ENCODE results near the gene DNMBP.
"Not testable (repeated sequence)": the region's sequence is repeated elsewhere in the genome, so short reads cannot be mapped to it uniquely, and the experiment has no call there.

Gene DNMBP

GRCh38 chr10:99906470-99906869, 103.3 kb downstream of the DNMBP start:
- DNase-seq, result no peak

- no peak for DNase-seq
These were observed 103.8 kb downstream of the DNMBP start for GRCh38 chr10:99905971-99906370.

- DNase-seq, result no peak
These were observed 113.9 kb downstream of the DNMBP start for GRCh38 chr10:99895867-99896266.

GRCh38 chr10:99895066-99895465, 114.7 kb downstream of the DNMBP start:
- DNase-seq, result not testable (repeated sequence)

GRCh38 chr10:99894613-99895012, 115.1 kb downstream of the DNMBP start:
- no peak for DNase-seq

GRCh38 chr10:99888622-99889021, 121.1 kb downstream of the DNMBP start:
- DNase-seq, result no peak

- no peak for DNase-seq
These were observed 126.2 kb downstream of the DNMBP start for GRCh38 chr10:99883523-99883922.

- no peak for DNase-seq
These were observed 128.4 kb downstream of the DNMBP start for GRCh38 chr10:99881371-99881770.

- no peak for DNase-seq
These were observed 129.5 kb downstream of the DNMBP start for GRCh38 chr10:99880080-99880835.

- DNase-seq, result no peak
These were observed 134.3 kb downstream of the DNMBP start for GRCh38 chr10:99875473-99875872.

- DNase-seq, result no peak
These were observed 135.2 kb downstream of the DNMBP start for GRCh38 chr10:99874341-99875085.

GRCh38 chr10:99873846-99874245, 135.9 kb downstream of the DNMBP start:
- no peak for DNase-seq

- no peak for DNase-seq
These were observed 137.2 kb downstream of the DNMBP start for GRCh38 chr10:99872367-99873162.

- no peak for DNase-seq
These were observed 139.5 kb downstream of the DNMBP start for GRCh38 chr10:99870123-99870730.

GRCh38 chr10:99869581-99870122, 140.1 kb downstream of the DNMBP start:
- no peak for DNase-seq

GRCh38 chr10:99867250-99867649, 142.5 kb downstream of the DNMBP start:
- DNase-seq, result not testable (repeated sequence)

- DNase-seq, result not testable (repeated sequence)
These were observed 146.1 kb downstream of the DNMBP start for GRCh38 chr10:99863535-99864240.

- DNase-seq, result no peak
These were observed 149.3 kb downstream of the DNMBP start for GRCh38 chr10:99860466-99860865.

GRCh38 chr10:99859585-99859984, 150.2 kb downstream of the DNMBP start:
- no peak for DNase-seq

GRCh38 chr10:99858849-99859248, 150.9 kb downstream of the DNMBP start:
- no peak for DNase-seq

GRCh38 chr10:99855479-99856071, 154.2 kb downstream of the DNMBP start:
- no peak for DNase-seq

GRCh38 chr10:99854860-99855259, 154.9 kb downstream of the DNMBP start:
- no peak for DNase-seq
